CD4-positive, alpha-beta T cell (primary cell): Measurements from ENCODE around the gene EYA2. TPM values are rescaled to one million over a fixed set of nuclear protein-coding genes. Genes with fewer than 3 reads are reported as not detected.

Experiments
- ATAC-seq: fragments of 200-7000 bp; cut with Tn5 transposase; one replicate; pipeline ENCODE4 v1.10.0; 2022; ENCODE audit warnings: mild to moderate bottlenecking; ENCODE audit not compliant: poor library complexity
- CTCF ChIA-PET: fragments of 350-600 bp; sonication (Branson Sonifier 250); formaldehyde crosslinking; loops from one replicate; lab custom pipeline; 2021; ENCODE audit warnings: antibody characterized with exemption, inconsistent platforms; lab: Charles Lee
- POLR2A ChIA-PET: fragments of 350-600 bp; sonication (Branson Sonifier 250); formaldehyde crosslinking; loops from one replicate; lab custom pipeline; 2021; ENCODE audit warnings: antibody characterized with exemption, inconsistent platforms; lab: Charles Lee
- DNase-seq, 14 experiments: peaks; one replicate each; pipeline ENCODE4 v3.0.0-alpha.2; 2013 to 2020; ENCODE audit warnings: mixed read lengths in 2 of 14
- H3K27ac ChIP-seq, 2 donors: one replicate each; pipeline versions ENCODE4 v1.5.1 to v1.7.0; 2013; ENCODE audit warnings: low read length in 2 of 2, low read depth in 1 of 2, mild to moderate bottlenecking in 1 of 2
- H3K27me3 ChIP-seq, 2 experiments: 1 replicate in 1 of 2; 2 replicates in 1 of 2; pipeline versions ENCODE4 v1.6.1 to v1.7.0; 2013; ENCODE audit warnings: low read length in 2 of 2, control low read depth in 1 of 2, mild to moderate bottlenecking in 1 of 2, moderate library complexity in 1 of 2; ENCODE audit not compliant: insufficient read depth in 2 of 2, control insufficient read depth in 1 of 2
- H3K36me3 ChIP-seq: one replicate; pipeline ENCODE4 v1.6.1; 2013; ENCODE audit warnings: low read length, control low read depth; ENCODE audit not compliant: insufficient read depth
- H3K4me1 ChIP-seq: one replicate; pipeline ENCODE4 v1.6.1; 2013; ENCODE audit warnings: low read length, control low read depth; ENCODE audit not compliant: insufficient read depth
- H3K4me3 ChIP-seq: one replicate; pipeline ENCODE4 v1.5.1; 2013; ENCODE audit warnings: mild to moderate bottlenecking, low read length, moderate library complexity
- H3K9me3 ChIP-seq, 2 experiments: 1 replicate in 1 of 2; 2 replicates in 1 of 2; pipeline versions ENCODE4 v1.6.1 to v1.7.0; 2013; ENCODE audit warnings: low read length in 2 of 2, mild to moderate bottlenecking in 2 of 2, control low read depth in 1 of 2, moderate library complexity in 1 of 2; ENCODE audit not compliant: control insufficient read depth in 1 of 2, insufficient read depth in 1 of 2
- H3K27ac Mint-ChIP-seq: one replicate; pipeline ENCODE4 v1.8.0; 2020; ENCODE audit warnings: mixed read lengths
- H3K27me3 Mint-ChIP-seq: one replicate; pipeline ENCODE4 v1.8.0; 2021; ENCODE audit warnings: mixed read lengths
- H3K36me3 Mint-ChIP-seq: one replicate; pipeline ENCODE4 v1.8.0; 2021; ENCODE audit warnings: low read depth, mixed read lengths
- H3K4me1 Mint-ChIP-seq: one replicate; pipeline ENCODE4 v1.8.0; 2021; ENCODE audit warnings: low read depth, mixed read lengths
- H3K4me3 Mint-ChIP-seq: one replicate; pipeline ENCODE4 v1.8.0; 2020; ENCODE audit warnings: mild to moderate bottlenecking, mixed read lengths
- H3K9me3 Mint-ChIP-seq: one replicate; pipeline ENCODE4 v1.8.0; 2020; ENCODE audit warnings: mixed read lengths
- CTCF ChIP-seq: fragments of 200-600 bp; IDR thresholded peaks from one replicate; pipeline ENCODE4 v1.8.0; 2022; ENCODE audit warnings: antibody characterized with exemption, mild to moderate bottlenecking
- intact Hi-C, 2 experiments: fragments of 100-400 bp; cut with DNase I in 1 of 2; cut with micrococcal nuclease in 1 of 2; formaldehyde crosslinking; loops; one replicate each; pipeline versions ENCODE4 v1.15.1 to v1.9.0; 2023 to 2025; cut with DNase I, micrococcal nuclease
- total RNA-seq, 174 experiments: library from RNA in 2 of 174; stranded (reverse) in 2 of 174; gene quantifications; one replicate each; pipeline ENCODE4 v1.2.3 and lab custom pipeline; 2021 to 2026

Gene EYA2
- total RNA-seq, 2 experiments from 2014 or later = not detected

GRCh38 chr20:47198996-47199552, 304.4 kb downstream of the EYA2 start:
- ChIA-PET POLR2A (no interaction called here), CTCF (interaction anchor here (0.6 to 1.6 kb wide), 2 partner anchors 20 to 185 kb away, joined by 3 to 5 read pairs; no protein-coding TSS in a partner anchor)
- intact Hi-C loops = loop anchor here in 1 of 2 experiments (5.0 kb wide), 2 partner anchors 73 to 1423 kb away; no protein-coding TSS in a partner anchor
- H3K9me3 Mint-ChIP-seq = no peaks in the 10 kb centered on the region
- H3K4me1 ChIP-seq = peaks cover 5% of the 10 kb centered on the region
- no peak for TF ChIP-seq CTCF
- H3K4me3 ChIP-seq = no peak overlapping the region
- H3K36me3 ChIP-seq = no peaks in the 10 kb centered on the region
- no peak overlapping the region for H3K4me3 Mint-ChIP-seq
- no peaks in the 10 kb centered on the region for H3K27me3 ChIP-seq
- H3K4me1 Mint-ChIP-seq = no peaks in the 10 kb centered on the region
- H3K27me3 Mint-ChIP-seq = peaks cover 3% of the 10 kb centered on the region
- no peak overlapping the region for H3K27ac ChIP-seq
- no peaks in the 10 kb centered on the region for H3K36me3 Mint-ChIP-seq
- H3K9me3 ChIP-seq = no peaks in the 10 kb centered on the region
- DNase-seq = no peak
- no peak for ATAC-seq
- H3K27ac Mint-ChIP-seq = no peak overlapping the region

DNA sequence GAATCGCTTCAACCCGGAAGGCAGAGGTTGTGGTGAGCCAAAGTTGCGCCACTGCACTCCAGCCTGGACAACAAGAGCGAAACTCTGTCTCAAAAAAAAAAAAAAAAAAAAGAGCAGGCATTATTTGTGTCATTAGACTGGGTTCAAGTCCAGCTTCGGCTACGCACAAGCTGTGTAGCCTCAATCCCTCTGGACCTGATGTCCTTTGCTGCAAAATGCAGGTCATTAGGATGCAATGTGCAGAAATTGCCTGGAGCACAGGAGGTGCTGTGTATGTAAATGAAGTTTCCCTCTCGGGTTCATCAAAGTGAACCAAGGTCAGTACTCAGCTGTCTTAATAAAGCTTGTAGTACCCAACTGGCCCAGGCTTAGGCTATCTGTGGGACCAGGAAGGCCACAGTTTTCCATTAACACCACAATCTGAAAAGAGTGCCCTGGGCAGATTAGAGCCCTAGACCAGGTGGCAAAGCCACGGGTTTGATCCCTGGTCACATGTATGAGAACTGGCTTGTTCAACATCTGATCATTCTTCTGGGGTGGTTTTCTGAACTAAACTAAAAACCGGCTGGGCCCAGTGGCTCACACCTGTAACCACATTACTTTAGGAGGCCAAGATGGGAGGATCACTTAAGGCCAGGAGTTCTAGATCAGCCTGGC, 306.6 kb downstream of the EYA2 start:
- peaks cover 2% of the 10 kb centered on the region for H3K27me3 Mint-ChIP-seq
- H3K4me3 Mint-ChIP-seq = no peak overlapping the region
- Histone ChIP-seq H3K27ac (no peak overlapping the region), H3K4me3 (no peak overlapping the region), H3K27me3 (no peaks in the 10 kb centered on the region), H3K4me1 (peaks cover 5% of the 10 kb centered on the region), H3K36me3 (no peaks in the 10 kb centered on the region), H3K9me3 (no peaks in the 10 kb centered on the region)
- no peak for DNase-seq
- no peak for TF ChIP-seq CTCF
- no peak for ATAC-seq
- H3K27ac Mint-ChIP-seq = no peak overlapping the region
- H3K36me3 Mint-ChIP-seq = no peaks in the 10 kb centered on the region
- intact Hi-C loops = no loop called here
- ChIA-PET POLR2A (no interaction called here), CTCF (interaction anchor here (0.7 kb wide), 1 partner anchor 1424 kb away, joined by 5 read pairs; no protein-coding TSS in a partner anchor)
- H3K4me1 Mint-ChIP-seq = peaks cover 6% of the 10 kb centered on the region
- no peaks in the 10 kb centered on the region for H3K9me3 Mint-ChIP-seq

DNA sequence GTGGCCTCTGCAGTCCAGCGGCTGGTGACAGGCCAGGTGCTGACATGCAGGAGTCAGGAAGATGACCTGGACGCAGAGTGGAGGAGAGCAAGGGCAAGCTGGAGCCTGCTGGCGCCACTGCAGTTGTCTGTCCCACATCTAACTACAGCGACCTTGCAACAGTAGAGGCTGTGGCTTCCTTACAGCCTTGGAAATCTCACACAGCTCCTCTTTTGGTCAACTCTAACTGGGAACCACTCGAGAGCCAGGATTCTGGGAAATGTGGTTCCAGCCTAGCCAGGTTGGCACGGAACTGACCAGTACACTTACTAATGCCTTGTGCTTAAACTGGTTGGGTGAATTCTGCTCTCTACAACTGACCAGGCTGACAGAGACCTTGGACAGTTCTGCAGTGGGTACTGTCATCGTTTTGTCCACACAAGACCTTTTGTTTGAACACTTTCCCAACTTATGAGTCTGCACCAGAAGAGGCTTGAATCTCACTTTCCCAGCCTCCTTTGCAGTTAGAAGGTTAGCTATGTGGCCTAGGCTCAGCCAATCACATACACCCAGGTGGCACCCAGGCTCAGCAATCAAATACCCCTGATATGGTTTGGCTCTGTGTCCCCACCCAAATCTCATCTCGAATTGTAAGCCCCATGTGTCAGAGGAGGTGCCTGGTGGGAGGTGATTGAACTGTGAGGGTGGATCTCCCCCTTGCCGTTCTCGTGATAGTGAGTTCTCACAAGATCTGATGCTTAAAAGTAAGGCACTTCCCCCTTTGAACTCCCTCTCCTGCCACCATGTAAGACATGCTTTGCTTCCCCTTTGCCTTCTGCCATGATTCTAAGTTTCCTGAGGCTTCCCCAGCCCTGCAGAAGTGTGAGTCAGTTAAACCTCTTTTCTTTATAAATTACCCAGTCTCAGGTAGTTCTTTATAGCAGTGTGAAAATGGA, 308.4 kb downstream of the EYA2 start:
- POLR2A ChIA-PET = no interaction called here

More for the DNA sequence above, 308.4 kb downstream of the EYA2 start:
- H3K36me3 Mint-ChIP-seq = peaks cover 6% of the 10 kb centered on the region
- H3K4me1 Mint-ChIP-seq = peaks cover 6% of the 10 kb centered on the region
- no peak for DNase-seq
- no peak overlapping the region for H3K27ac ChIP-seq
- no peaks in the 10 kb centered on the region for H3K36me3 ChIP-seq
- no peak for TF ChIP-seq CTCF
- intact Hi-C loops = no loop called here
- ATAC-seq = no peak
- no peaks in the 10 kb centered on the region for H3K4me1 ChIP-seq
- no peak overlapping the region for H3K4me3 ChIP-seq
- H3K27me3 Mint-ChIP-seq = no peaks in the 10 kb centered on the region
- H3K27me3 ChIP-seq = no peaks in the 10 kb centered on the region
- H3K9me3 ChIP-seq = no peaks in the 10 kb centered on the region
- CTCF ChIA-PET = no interaction called here
- H3K4me3 Mint-ChIP-seq = no peak overlapping the region
- no peaks in the 10 kb centered on the region for H3K9me3 Mint-ChIP-seq
- H3K27ac Mint-ChIP-seq = no peak overlapping the region
